Cardiac muscle cell (in vitro differentiated cells and primary cell): ENCODE data around the gene SORBS2. TPM values are rescaled to one million over a fixed set of nuclear protein-coding genes. Genes with fewer than 3 reads are reported as not detected.
"Not testable (repeated sequence)": the region's sequence is repeated elsewhere in the genome, so short reads cannot be mapped to it uniquely, and the experiment has no call there.

Experiments used
- DNase-seq, 2 donors: peaks; one replicate each; pipeline versions ENCODE4 v3.0.0 to v3.0.0-alpha.2; 2010 to 2017; ENCODE audit warnings: low read depth in 1 of 2, low spot score in 1 of 2
- H3K27ac ChIP-seq: fragments of 200-600 bp; sonication (generic); 2 replicates; pipeline ENCODE4 v1.5.1; 2016
- H3K27me3 ChIP-seq: fragments of 200-600 bp; sonication (generic); 2 replicates; pipeline ENCODE4 v1.6.0; 2016; ENCODE audit warnings: control low read depth
- H3K36me3 ChIP-seq: fragments of 200-600 bp; sonication (generic); 2 replicates; pipeline ENCODE4 v1.5.1; 2016; ENCODE audit warnings: control low read depth
- H3K4me1 ChIP-seq: fragments of 200-600 bp; sonication (generic); 2 replicates; pipeline ENCODE4 v1.8.1; 2017; ENCODE audit warnings: low read depth, mild to moderate bottlenecking, mixed run types
- H3K4me3 ChIP-seq: fragments of 200-600 bp; sonication (generic); 2 replicates; pipeline ENCODE4 v1.5.1; 2016; ENCODE audit warnings: mild to moderate bottlenecking
- H3K9me3 ChIP-seq: fragments of 200-600 bp; sonication (generic); 2 replicates; pipeline ENCODE4 v1.5.1; 2017; ENCODE audit warnings: low read depth, mild to moderate bottlenecking, control low read depth
- polyA plus RNA-seq: library from polyadenylated mRNA; unstranded; fragments of >200 nt; fragmentation: Nextera tagmentation; extraction: Ambion mirVana; gene quantifications from 2 replicates; pipeline ENCODE4 v1.2.1, GENCODE V29; 2016
- total RNA-seq: library from RNA; depleted of rRNA; stranded (reverse); fragments of >200 nt; gene quantifications from 2 replicates; pipeline ENCODE4 v1.2.3, GENCODE V29; 2016
- TF ChIP-seq, protein P1 (sequence below): IDR thresholded peaks from 2 replicates; pipeline ENCODE4 v1.5.1; 2012; ENCODE audit warnings: low read depth, mild to moderate bottlenecking, low read length

The SORBS2 gene
- total and polyA plus RNA-seq, 2 experiments from 2014 or later, result 453 to 470 TPM

DNA sequence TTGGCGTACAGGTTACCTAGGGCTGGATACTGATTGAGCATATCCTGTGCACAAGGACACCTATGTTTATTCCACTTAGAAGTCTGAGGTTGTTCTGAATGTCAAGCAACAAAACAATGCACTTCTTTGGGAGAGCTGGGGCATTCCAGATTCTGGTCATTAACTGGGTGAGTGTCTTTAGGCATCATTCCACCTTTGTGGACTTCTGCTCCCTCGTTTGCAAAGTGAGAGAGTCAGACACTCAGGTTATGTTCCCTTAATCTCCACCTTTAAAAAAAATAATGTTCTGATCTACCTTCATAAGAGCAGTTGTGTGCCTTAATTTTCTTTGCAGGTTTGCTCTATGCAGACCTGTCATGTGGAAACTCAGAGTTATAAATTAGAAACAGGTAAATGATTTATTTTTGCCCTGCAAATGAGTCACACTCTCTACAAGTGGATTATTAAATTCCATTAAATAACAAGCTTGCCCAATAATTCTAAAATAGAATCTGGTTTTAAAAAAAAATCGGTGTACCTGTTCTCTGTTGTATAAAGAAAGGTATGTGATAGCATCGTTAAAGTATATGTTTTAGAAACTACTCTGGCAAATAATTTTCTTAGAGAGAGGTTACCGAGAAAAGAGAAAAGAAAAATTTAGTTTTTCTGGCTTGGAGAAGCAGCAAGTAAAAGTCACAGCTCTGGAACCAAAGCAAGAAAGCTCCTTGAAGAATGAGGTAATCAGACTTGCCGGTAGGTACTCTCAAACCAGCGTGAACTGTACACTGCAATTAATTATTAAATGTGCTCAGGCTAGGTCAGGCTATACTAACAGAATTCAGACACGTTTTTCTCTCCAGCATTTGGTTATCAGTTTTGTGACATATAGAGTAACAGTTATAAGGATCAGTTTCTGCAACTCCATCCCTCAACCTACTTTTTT is 93.2 kb downstream of the SORBS2 start:
- Histone ChIP-seq H3K27ac (peak overlapping the region; percentile 58), H3K36me3 (peaks cover 10% of the 10 kb centered on the region), H3K4me1 (peaks cover 8% of the 10 kb centered on the region), H3K4me3 (no peak overlapping the region), H3K27me3 (no peaks in the 10 kb centered on the region), H3K9me3 (no peaks in the 10 kb centered on the region)
- TF ChIP-seq, protein P1, sequence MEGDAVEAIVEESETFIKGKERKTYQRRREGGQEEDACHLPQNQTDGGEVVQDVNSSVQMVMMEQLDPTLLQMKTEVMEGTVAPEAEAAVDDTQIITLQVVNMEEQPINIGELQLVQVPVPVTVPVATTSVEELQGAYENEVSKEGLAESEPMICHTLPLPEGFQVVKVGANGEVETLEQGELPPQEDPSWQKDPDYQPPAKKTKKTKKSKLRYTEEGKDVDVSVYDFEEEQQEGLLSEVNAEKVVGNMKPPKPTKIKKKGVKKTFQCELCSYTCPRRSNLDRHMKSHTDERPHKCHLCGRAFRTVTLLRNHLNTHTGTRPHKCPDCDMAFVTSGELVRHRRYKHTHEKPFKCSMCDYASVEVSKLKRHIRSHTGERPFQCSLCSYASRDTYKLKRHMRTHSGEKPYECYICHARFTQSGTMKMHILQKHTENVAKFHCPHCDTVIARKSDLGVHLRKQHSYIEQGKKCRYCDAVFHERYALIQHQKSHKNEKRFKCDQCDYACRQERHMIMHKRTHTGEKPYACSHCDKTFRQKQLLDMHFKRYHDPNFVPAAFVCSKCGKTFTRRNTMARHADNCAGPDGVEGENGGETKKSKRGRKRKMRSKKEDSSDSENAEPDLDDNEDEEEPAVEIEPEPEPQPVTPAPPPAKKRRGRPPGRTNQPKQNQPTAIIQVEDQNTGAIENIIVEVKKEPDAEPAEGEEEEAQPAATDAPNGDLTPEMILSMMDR, result no peak
- DNase-seq, result no peak

DNA sequence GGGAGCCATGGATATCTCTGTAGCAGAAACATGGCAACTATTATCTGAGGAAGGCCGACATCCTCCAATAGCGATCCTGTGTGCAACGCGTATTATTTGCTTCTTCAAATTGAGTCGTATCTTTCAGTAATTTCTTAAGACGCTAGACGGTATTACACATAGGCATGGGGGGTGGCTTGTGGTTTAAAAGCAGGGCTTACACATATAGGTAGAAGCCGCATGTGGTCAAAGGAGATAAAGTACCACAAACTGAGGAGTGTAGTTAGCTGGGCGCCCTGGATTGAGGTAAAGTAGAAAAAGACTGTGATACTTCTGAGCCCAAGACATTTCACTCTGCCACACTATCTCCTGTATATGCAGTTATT is 94.6 kb downstream of the SORBS2 start:
- TF ChIP-seq, protein P1, result no peak
- H3K4me3 ChIP-seq, result no peak overlapping the region
- H3K36me3 ChIP-seq, result peaks cover 10% of the 10 kb centered on the region
- no peaks in the 10 kb centered on the region for H3K27me3 ChIP-seq
- DNase-seq, result no peak
- H3K27ac ChIP-seq, result peak overlapping the region; percentile 62
- H3K9me3 ChIP-seq, result no peaks in the 10 kb centered on the region
- peaks cover 14% of the 10 kb centered on the region for H3K4me1 ChIP-seq

DNA sequence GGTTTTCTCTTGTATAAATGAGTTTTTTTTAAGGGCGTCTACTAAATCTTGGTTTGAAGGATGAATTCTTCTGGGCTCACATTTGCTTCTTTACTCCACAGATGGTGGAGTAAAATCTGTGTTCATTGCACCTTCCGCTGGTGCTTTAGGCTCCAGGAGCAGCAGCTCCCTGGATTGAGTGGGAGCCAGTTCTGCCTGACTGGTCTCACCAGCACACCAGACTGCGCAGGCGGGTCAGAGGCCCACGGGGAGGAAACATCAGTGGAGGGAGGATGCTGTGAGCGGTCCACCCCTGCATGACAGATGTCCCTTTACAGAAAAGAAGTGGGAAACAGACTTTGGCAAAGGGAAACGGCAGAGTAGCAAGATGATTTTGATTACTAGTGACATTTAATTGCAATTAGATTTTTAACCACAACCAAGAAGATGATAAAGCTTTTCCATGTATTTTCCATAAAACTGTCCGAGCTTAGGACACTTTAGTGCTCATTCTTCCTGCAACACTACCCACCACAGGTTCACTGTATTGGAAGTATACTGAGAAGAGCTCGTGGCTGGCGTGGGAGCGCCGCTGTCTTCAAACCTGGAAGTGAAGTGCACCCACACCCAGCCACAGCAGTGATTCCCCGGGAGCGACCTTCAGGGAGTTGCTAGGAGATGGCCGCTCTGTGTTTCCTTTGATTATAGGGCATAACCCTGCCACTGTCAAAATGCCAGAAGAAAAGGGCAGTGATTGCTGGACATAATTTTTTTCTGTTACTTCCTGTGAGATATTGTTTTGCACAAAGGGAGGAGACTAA is 95.2 kb downstream of the SORBS2 start:
- H3K9me3 ChIP-seq, result no peaks in the 10 kb centered on the region
- H3K27ac ChIP-seq, result peak overlapping the region; percentile 62
- TF ChIP-seq, protein P1, result no peak
- peaks cover 10% of the 10 kb centered on the region for H3K36me3 ChIP-seq
- no peak overlapping the region for H3K4me3 ChIP-seq
- no peak for DNase-seq
- H3K27me3 ChIP-seq, result no peaks in the 10 kb centered on the region
- peaks cover 14% of the 10 kb centered on the region for H3K4me1 ChIP-seq

DNA sequence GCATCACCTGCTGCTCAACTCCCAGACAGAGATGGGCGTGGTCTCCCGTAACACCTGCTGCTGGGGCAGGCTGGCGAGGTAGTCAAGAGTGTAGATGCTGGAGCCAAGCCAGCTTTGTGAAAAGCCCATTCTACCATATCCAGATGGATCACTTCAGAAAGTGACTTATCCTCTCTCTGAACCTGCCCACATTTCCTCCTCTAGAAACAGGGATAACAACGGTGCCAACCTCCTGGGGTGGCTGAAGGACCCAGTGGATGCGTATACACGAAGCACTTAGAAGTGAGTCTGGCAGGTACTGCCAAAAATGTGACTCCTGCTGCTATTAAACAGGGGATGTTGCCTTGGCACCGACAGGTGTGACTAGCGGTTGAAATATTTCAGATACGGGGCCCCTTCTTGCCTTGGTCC is 95.8 kb downstream of the SORBS2 start:
- TF ChIP-seq, protein P1, result no peak
- no peak overlapping the region for H3K27ac ChIP-seq

DNA sequence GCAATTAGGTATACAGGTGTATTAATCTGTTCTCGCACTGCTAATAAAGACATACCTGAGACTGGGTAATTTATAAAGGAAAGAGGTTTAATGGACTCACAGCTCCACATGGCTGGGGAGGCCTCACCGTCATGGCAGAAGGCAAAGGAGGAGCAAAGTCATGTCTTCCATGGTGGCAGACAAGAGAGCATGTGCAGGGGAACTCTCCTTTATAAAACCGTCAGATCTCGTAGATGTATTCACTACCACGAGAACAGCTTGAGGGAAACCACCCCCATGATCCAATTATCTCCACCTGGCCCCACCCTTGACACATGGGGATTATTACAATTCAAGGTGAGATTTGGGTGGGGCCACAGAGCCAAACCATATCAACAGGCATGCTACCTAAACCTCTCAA is 97.5 kb downstream of the SORBS2 start:
- H3K27ac ChIP-seq, H3K27me3 ChIP-seq, H3K9me3 ChIP-seq, H3K4me3 ChIP-seq, DNase-seq: not testable (repeated sequence)
- peaks cover 13% of the 10 kb centered on the region for H3K36me3 ChIP-seq
- H3K4me1 ChIP-seq, result peaks cover 14% of the 10 kb centered on the region

More for the DNA sequence above, 95.8 kb downstream of the SORBS2 start:
- peaks cover 10% of the 10 kb centered on the region for H3K36me3 ChIP-seq
- no peak overlapping the region for H3K4me3 ChIP-seq
- no peaks in the 10 kb centered on the region for H3K27me3 ChIP-seq
- no peaks in the 10 kb centered on the region for H3K9me3 ChIP-seq
- no peak for DNase-seq
- peaks cover 14% of the 10 kb centered on the region for H3K4me1 ChIP-seq
